CD4-positive, CD25-positive, alpha-beta regulatory T cell (primary cell): ENCODE data around the gene COA5. TPM values are rescaled to one million over a fixed set of nuclear protein-coding genes. Genes with fewer than 3 reads are reported as not detected.

ENCODE experiments used
- ATAC-seq, 2 donors: fragments of 150-1000 bp; cut with Tn5 transposase; one replicate each; pipeline ENCODE4 v1.10.0; 2021; ENCODE audit warnings: low read depth in 2 of 2, moderate number of reproducible peaks in 2 of 2, moderate library complexity in 1 of 2
- DNase-seq, 3 donors: peaks; one replicate each; pipeline versions ENCODE4 v3.0.0 to v3.0.0-alpha.2; 2012 to 2022; ENCODE audit warnings: mixed read lengths in 1 of 3
- H3K27ac ChIP-seq: one replicate; pipeline ENCODE4 v1.7.0; 2013; ENCODE audit warnings: mild to moderate bottlenecking, low read length; ENCODE audit not compliant: insufficient read depth, poor library complexity, severe bottlenecking
- H3K27me3 ChIP-seq: one replicate; pipeline ENCODE4 v1.7.0; 2013; ENCODE audit warnings: low read length; ENCODE audit not compliant: control insufficient read depth, insufficient read depth
- H3K36me3 ChIP-seq: one replicate; pipeline ENCODE4 v1.7.0; 2013; ENCODE audit warnings: mild to moderate bottlenecking, low read length, moderate library complexity; ENCODE audit not compliant: control insufficient read depth, insufficient read depth
- H3K4me1 ChIP-seq: 2 replicates; pipeline ENCODE4 v1.7.0; 2013; ENCODE audit warnings: mild to moderate bottlenecking, low read length; ENCODE audit not compliant: insufficient read depth, control insufficient read depth, poor library complexity, severe bottlenecking
- H3K4me3 ChIP-seq: one replicate; pipeline ENCODE4 v1.7.0; 2013; ENCODE audit warnings: low read depth, mild to moderate bottlenecking, low read length, moderate library complexity
- H3K9me3 ChIP-seq, 2 experiments: 1 replicate in 1 of 2; 2 replicates in 1 of 2; pipeline ENCODE4 v1.7.0; 2013; ENCODE audit warnings: low read length in 2 of 2, mild to moderate bottlenecking in 1 of 2, moderate library complexity in 1 of 2; ENCODE audit not compliant: control insufficient read depth in 2 of 2
- H3K27ac Mint-ChIP-seq, 3 donors: one replicate each; pipeline ENCODE4 v1.8.0; 2020 to 2022; ENCODE audit warnings: mild to moderate bottlenecking in 3 of 3, mixed read lengths in 3 of 3, moderate library complexity in 2 of 3
- H3K27me3 Mint-ChIP-seq: one replicate; pipeline ENCODE4 v1.8.0; 2022; ENCODE audit warnings: mild to moderate bottlenecking, mixed read lengths
- H3K36me3 Mint-ChIP-seq: one replicate; pipeline ENCODE4 v1.8.0; 2020; ENCODE audit warnings: mixed read lengths
- H3K4me1 Mint-ChIP-seq, 4 donors: one replicate each; pipeline ENCODE4 v1.8.0; 2020 to 2022; ENCODE audit warnings: mixed read lengths in 4 of 4, mild to moderate bottlenecking in 1 of 4
- H3K4me3 Mint-ChIP-seq, 4 donors: one replicate each; pipeline ENCODE4 v1.8.0; 2020 to 2022; ENCODE audit warnings: mild to moderate bottlenecking in 4 of 4, mixed read lengths in 4 of 4, moderate library complexity in 3 of 4
- H3K9me3 Mint-ChIP-seq, 7 donors: one replicate each; pipeline ENCODE4 v1.8.0; 2020 to 2022; ENCODE audit warnings: mixed read lengths in 7 of 7, mild to moderate bottlenecking in 3 of 7, moderate library complexity in 2 of 7
- polyA plus RNA-seq, 4 donors: library from polyadenylated mRNA; unstranded; fragments of 300-500 nt; fragmentation: Illumina TruSeq; gene quantifications; one replicate each; pipeline ENCODE4 v1.2.3, GENCODE V29; 2021
- total RNA-seq: library from RNA; stranded (reverse); gene quantifications from one replicate; pipeline ENCODE4 v1.2.3, GENCODE V29; 2022

COA5 gene
- total and polyA plus RNA-seq, 5 donors from 2014 or later = 20.4 to 40.7 (median 37.5) TPM

- H3K36me3 Mint-ChIP-seq = peaks cover 42% of the 10 kb centered on the region
- peaks cover 0 to 2% (median 0%) of the 10 kb centered on the region in 7 donors for H3K9me3 Mint-ChIP-seq
- peaks cover 0 to 7% (median 3%) of the 10 kb centered on the region in 4 donors for H3K4me1 Mint-ChIP-seq
- Histone ChIP-seq H3K27ac (no peak overlapping the region), H3K36me3 (peaks cover 99% of the 10 kb centered on the region), H3K9me3 (no peaks in the 10 kb centered on the region), H3K4me3 (no peak overlapping the region), H3K4me1 (no peaks in the 10 kb centered on the region), H3K27me3 (no peaks in the 10 kb centered on the region)
- H3K27ac Mint-ChIP-seq = no peak overlapping the region
- DNase-seq = no peak
- H3K27me3 Mint-ChIP-seq = no peaks in the 10 kb centered on the region
- no peak overlapping the region for H3K4me3 Mint-ChIP-seq
- peak in 1 of 2 donors; percentile 7 for ATAC-seq
Measured at GRCh38 chr2:98564541-98565132, 43.7 kb downstream of the COA5 start.

- H3K27me3 ChIP-seq = no peaks in the 10 kb centered on the region
- peaks cover 0 to 2% (median 0%) of the 10 kb centered on the region in 7 donors for H3K9me3 Mint-ChIP-seq
Measured at GRCh38 chr2:98563394-98563793, 44.9 kb downstream of the COA5 start.

GRCh38 chr2:98561902-98562695 is 46.2 kb downstream of the COA5 start:
- H3K27me3 ChIP-seq = no peaks in the 10 kb centered on the region
- Mint-ChIP-seq H3K4me1 (peaks cover 5 to 16% (median 8%) of the 10 kb centered on the region in 4 donors), H3K36me3 (peaks cover 53% of the 10 kb centered on the region), H3K27ac (peak overlapping the region in 2 of 3 donors; percentile 65 to 83), H3K9me3 (peaks cover 0 to 2% (median 0%) of the 10 kb centered on the region in 7 donors), H3K27me3 (no peaks in the 10 kb centered on the region), H3K4me3 (no peak overlapping the region)
- H3K4me1 ChIP-seq = no peaks in the 10 kb centered on the region
- no peak for DNase-seq
- no peak for ATAC-seq
- no peaks in the 10 kb centered on the region for H3K9me3 ChIP-seq
- no peak overlapping the region for H3K27ac ChIP-seq
- H3K4me3 ChIP-seq = no peak overlapping the region
- peaks cover 99% of the 10 kb centered on the region for H3K36me3 ChIP-seq

More at GRCh38 chr2:98563394-98563793, 44.9 kb downstream of the COA5 start:
- ATAC-seq (no peak), DNase-seq (no peak)
- Mint-ChIP-seq H3K36me3 (peaks cover 45% of the 10 kb centered on the region), H3K4me1 (peaks cover 5 to 11% (median 8%) of the 10 kb centered on the region in 4 donors), H3K27ac (peak overlapping the region in 1 of 3 donors; percentile 85), H3K27me3 (no peaks in the 10 kb centered on the region), H3K4me3 (no peak overlapping the region)
- peaks cover 99% of the 10 kb centered on the region for H3K36me3 ChIP-seq
- no peak overlapping the region for H3K27ac ChIP-seq
- no peak overlapping the region for H3K4me3 ChIP-seq
- H3K4me1 ChIP-seq = no peaks in the 10 kb centered on the region
- H3K9me3 ChIP-seq = no peaks in the 10 kb centered on the region

GRCh38 chr2:98561018-98561417 is 47.3 kb downstream of the COA5 start:
- Mint-ChIP-seq H3K4me1 (peaks cover 5 to 18% (median 6%) of the 10 kb centered on the region in 4 donors), H3K36me3 (peaks cover 47% of the 10 kb centered on the region), H3K27me3 (no peaks in the 10 kb centered on the region), H3K9me3 (no peaks in the 10 kb centered on the region), H3K27ac (peak overlapping the region in 1 of 3 donors; percentile 65), H3K4me3 (no peak overlapping the region)
- H3K27me3 ChIP-seq = no peaks in the 10 kb centered on the region
- H3K36me3 ChIP-seq = peaks cover 97% of the 10 kb centered on the region
- H3K27ac ChIP-seq = no peak overlapping the region
- ATAC-seq = no peak
- DNase-seq = no peak
- H3K4me1 ChIP-seq = no peaks in the 10 kb centered on the region
- no peaks in the 10 kb centered on the region for H3K9me3 ChIP-seq
- no peak overlapping the region for H3K4me3 ChIP-seq

GRCh38 chr2:98560256-98560771 is 48.0 kb downstream of the COA5 start:
- Mint-ChIP-seq H3K4me1 (peaks cover 5 to 21% (median 9%) of the 10 kb centered on the region in 4 donors), H3K4me3 (no peak overlapping the region), H3K9me3 (no peaks in the 10 kb centered on the region), H3K27me3 (no peaks in the 10 kb centered on the region), H3K27ac (peak overlapping the region in 2 of 3 donors; percentile 30 to 76), H3K36me3 (peaks cover 43% of the 10 kb centered on the region)
- ATAC-seq = no peak
- no peaks in the 10 kb centered on the region for H3K4me1 ChIP-seq
- H3K9me3 ChIP-seq = no peaks in the 10 kb centered on the region
- H3K36me3 ChIP-seq = peaks cover 97% of the 10 kb centered on the region
- DNase-seq = no peak
- no peaks in the 10 kb centered on the region for H3K27me3 ChIP-seq
- H3K27ac ChIP-seq = no peak overlapping the region
- H3K4me3 ChIP-seq = no peak overlapping the region

GRCh38 chr2:98559581-98559980 is 48.7 kb downstream of the COA5 start:
- DNase-seq = no peak
- no peak overlapping the region for H3K4me3 ChIP-seq
- Mint-ChIP-seq H3K36me3 (peaks cover 50% of the 10 kb centered on the region), H3K9me3 (no peaks in the 10 kb centered on the region), H3K4me1 (peaks cover 5 to 26% (median 10%) of the 10 kb centered on the region in 4 donors), H3K27me3 (no peaks in the 10 kb centered on the region), H3K4me3 (no peak overlapping the region), H3K27ac (peak overlapping the region; percentile 30 to 97 (median 76))
- no peak for ATAC-seq
- peaks cover 96% of the 10 kb centered on the region for H3K36me3 ChIP-seq
- H3K9me3 ChIP-seq = no peaks in the 10 kb centered on the region
- H3K27ac ChIP-seq = no peak overlapping the region
- no peaks in the 10 kb centered on the region for H3K4me1 ChIP-seq
- no peaks in the 10 kb centered on the region for H3K27me3 ChIP-seq

- H3K4me1 ChIP-seq = no peaks in the 10 kb centered on the region
- Mint-ChIP-seq H3K9me3 (no peaks in the 10 kb centered on the region), H3K4me1 (peaks cover 5 to 26% (median 10%) of the 10 kb centered on the region in 4 donors), H3K27ac (peak overlapping the region; percentile 73 to 97 (median 76)), H3K4me3 (no peak overlapping the region), H3K36me3 (peaks cover 51% of the 10 kb centered on the region), H3K27me3 (no peaks in the 10 kb centered on the region)
- no peak for ATAC-seq
- H3K36me3 ChIP-seq = peaks cover 96% of the 10 kb centered on the region
- H3K27ac ChIP-seq = no peak overlapping the region
- no peaks in the 10 kb centered on the region for H3K27me3 ChIP-seq
- no peaks in the 10 kb centered on the region for H3K9me3 ChIP-seq
- DNase-seq = no peak
- no peak overlapping the region for H3K4me3 ChIP-seq
Measured at GRCh38 chr2:98558852-98559530, 49.3 kb downstream of the COA5 start.
